GM19099 (cell line): ENCODE measurements around the gene DLG1.

Source experiments
- POLR2A ChIP-seq: IDR thresholded peaks from 3 replicates; pipeline ENCODE4 v1.6.1; 2011; ENCODE audit warnings: low read depth; ENCODE audit not compliant: insufficient read length; ENCODE audit errors: extremely low read depth

The DLG1 gene

DNA sequence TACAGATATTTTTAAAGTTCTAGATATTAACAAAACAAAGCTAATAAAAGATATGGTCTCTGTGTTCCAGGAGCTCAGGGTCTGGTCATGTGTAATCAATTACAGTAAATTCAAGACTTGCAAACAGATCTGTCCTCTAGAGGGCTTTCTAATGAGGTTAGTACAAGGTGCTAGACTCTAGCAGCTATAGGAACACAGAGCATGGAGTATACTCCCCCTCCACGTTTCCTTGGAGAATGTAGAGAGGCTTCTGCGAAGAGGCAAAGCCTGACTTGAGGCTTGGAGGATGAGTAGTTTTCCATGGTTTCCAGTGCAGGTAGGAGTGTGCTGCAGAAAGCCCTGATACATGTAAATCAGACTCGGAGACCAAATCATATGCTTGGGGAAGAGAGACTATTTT is 32.7 kb upstream of the DLG1 start:
- TF ChIP-seq POLR2A = no peak

GRCh38 chr3:197329382-197329781 is 31.0 kb upstream of the DLG1 start:
- no peak for TF ChIP-seq POLR2A

DNA sequence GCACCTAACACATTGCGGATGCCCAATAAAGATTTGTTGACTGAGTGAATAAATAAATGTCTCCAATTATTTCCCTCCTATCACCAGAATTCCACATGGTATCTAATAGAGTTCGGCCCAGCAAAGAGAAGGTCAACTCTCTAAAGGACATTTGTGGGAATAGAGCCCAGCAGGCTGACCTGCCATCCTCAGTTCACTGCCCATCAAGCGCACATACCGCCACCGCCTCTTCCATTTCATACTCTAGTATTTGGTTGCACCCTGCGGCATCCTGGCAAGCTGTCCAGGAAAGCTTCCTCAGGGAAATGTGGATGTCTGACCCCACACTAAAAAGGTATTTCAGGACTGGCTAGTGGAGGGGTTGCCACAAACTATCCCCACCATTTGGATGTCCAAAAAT is 29.8 kb upstream of the DLG1 start:
- TF ChIP-seq POLR2A = no peak

GRCh38 chr3:197327701-197328100 is 29.3 kb upstream of the DLG1 start:
- no peak for TF ChIP-seq POLR2A

DNA sequence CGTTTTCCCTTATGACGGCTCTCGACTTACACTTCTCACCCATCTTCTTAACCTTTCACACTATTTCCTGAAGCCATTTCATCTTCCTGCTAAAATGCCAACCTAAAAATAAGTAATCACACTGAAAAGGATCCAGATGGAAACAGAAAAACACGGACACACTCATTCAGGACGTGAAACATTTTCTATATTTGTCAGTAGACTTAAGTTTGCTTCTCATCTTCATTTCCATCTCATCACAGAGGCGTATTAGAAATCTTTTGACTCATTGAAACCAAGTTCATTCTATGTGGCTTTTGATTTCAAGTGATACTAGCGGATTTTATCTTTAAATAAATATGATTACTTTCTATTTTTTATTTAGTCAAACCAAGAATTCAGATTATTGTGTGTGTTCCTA is 27.4 kb upstream of the DLG1 start:
- TF ChIP-seq POLR2A = no peak

GRCh38 chr3:197322149-197322548 is 23.7 kb upstream of the DLG1 start:
- no peak for TF ChIP-seq POLR2A

DNA sequence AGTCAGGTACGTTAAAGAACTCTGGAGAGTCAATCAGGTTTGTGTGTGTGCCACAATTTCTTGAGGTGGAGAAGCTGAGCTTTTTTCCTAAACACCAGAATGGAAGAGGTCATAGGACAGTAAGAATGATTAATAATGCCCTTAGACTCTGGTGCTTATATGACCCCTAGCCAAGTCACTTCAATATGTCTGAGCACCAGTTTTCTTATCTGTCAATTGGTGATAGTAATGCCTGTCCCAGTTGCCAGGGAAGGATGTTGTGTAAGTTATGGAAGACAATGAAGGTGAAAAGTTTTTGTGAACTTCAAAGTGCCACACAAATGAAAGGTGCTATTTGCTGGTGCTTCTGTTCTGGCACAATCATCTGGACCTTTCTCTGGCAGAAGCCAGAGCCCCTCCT is 22.2 kb upstream of the DLG1 start:
- no peak for TF ChIP-seq POLR2A

GRCh38 chr3:197317250-197317963 is 19.0 kb upstream of the DLG1 start:
- no peak for TF ChIP-seq POLR2A

GRCh38 chr3:197312431-197312830 is 14.0 kb upstream of the DLG1 start:
- TF ChIP-seq POLR2A = no peak

GRCh38 chr3:197311591-197311990 is 13.2 kb upstream of the DLG1 start:
- no peak for TF ChIP-seq POLR2A

DNA sequence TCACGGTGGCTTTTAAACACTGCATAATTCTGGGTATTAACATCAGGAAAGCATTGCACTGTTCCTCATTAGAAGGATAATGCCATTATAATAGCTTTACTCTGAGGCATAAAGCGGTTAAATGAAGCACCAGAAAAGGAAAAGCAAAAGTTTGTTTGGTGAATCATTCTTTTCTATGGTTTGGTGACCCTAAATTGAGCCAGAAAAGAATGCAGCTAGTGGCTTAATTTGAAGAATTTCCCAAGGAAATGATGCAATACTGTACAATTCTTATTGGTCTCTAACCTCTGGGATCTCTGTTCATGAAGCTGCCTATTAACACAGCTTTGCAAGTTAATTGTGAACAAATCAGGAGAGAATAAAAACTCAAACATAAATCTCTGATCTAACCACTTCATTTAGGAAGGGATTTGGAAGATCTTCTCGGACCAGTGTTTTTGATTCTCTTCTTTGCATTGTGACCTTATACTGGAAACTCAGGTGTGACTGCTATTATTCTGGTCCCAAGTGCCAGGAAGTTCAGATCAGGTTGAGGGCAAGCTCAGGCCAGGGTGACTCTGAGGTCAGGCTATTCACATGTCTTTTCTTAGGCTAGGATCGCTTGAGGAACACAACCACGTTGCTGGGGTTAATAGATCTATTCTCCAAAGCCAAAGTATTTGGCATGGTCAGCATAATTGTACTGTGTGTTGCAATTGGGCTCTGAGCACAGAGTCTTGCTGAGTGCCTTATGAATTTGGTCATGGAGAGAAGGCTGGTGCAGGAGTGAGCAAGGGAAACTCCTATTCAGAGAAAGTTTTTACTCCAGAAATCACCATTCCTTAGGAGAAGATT is 11.3 kb upstream of the DLG1 start:
- TF ChIP-seq POLR2A = no peak

DNA sequence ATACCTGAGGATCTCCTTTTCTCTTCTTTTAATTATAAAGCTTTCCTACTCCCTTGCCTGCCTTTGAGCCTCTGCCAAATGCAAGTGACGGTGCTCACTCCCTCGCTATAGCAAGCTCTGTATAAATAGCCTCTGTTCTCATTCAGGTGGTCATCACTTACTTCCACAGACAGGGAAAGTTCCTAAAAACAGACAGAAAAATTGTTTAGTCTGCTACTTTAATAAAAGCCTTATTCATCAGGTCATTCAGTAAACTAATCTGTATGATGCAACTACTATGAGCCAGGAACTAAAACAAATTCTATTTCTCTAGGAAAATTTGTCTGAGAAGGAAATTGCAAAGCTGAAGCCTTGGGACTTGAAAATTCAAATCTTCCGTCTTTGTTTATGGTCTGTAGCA is 10.2 kb upstream of the DLG1 start:
- no peak for TF ChIP-seq POLR2A

GRCh38 chr3:197306374-197307086 is 8.1 kb upstream of the DLG1 start:
- no peak for TF ChIP-seq POLR2A

DNA sequence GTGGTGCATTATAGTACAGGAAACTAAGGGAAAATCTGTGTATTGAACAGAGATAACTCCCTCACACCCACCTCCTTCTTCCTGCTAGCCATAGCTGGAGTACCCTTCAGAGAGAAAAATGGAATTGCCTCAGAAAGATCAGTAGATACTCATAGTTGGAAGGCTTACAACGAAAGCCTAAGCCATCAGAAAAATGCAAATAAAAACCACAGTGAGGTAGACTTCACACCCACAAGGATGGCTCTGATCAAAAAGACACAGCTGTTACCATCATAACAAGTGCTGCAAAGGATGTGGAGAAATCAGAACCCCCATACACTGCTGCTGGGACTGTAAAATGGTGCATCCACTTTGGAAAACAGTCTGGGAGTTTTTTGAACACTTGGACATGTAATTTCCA is 7.4 kb upstream of the DLG1 start:
- TF ChIP-seq POLR2A = no peak

- TF ChIP-seq POLR2A = no peak
Measured at GRCh38 chr3:197303452-197303851, 5.0 kb upstream of the DLG1 start.
